T follicular helper cell (primary cell): ENCODE results near the gene CORO2A.

Source experiments
- DNase-seq: peaks from one replicate; pipeline ENCODE4 v3.0.0-alpha.2; 2020; ENCODE audit warnings: low read depth

The CORO2A gene

DNA sequence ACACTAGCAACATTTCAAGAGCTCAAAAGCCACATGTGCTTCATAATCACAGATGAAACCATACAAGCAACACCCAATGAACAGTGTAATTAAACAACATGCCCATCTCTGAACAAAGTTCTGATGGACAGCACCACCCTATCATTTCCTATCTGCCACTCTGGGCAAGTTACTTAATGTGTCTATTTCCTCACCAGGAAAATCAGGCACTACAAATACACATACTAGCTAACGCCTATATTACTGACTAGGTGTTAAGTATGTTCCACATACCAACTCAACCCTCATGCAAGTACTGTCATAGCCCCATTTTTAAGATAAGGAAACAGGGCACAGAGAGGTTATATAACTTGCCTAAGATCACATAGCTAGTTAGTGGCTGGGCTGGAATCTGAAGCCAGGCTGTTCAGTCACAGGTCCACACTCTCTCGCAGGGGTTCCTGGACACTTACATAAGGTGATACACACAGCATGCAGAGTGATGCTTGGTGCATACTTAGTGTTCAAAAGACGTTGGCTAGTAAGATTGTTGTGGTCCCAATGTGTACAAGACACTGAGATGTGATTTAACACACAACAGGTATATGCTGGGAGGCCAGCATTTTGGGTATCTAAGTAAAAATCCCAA is 24.2 kb downstream of the CORO2A start:
- DNase-seq: no peak

DNA sequence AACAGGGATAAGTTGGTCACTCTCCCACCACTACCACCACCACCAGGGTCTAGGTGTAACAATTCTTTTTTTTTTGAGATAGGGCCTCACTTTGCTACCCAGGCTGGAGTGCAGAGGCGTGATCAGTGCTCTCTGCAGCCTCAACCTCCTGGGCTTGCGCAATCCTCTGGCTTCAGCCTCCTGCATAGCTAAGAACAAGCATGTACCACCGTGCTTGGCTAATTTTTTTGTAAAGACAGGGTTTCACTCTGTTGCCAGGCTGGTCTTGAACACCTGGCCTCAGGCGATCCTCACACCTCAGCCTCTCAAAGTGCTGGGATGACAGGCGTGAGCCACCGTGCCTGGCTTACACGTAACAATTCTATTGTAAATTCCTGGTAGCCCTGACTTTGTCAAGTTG is 27.5 kb downstream of the CORO2A start:
- DNase-seq: no peak

DNA sequence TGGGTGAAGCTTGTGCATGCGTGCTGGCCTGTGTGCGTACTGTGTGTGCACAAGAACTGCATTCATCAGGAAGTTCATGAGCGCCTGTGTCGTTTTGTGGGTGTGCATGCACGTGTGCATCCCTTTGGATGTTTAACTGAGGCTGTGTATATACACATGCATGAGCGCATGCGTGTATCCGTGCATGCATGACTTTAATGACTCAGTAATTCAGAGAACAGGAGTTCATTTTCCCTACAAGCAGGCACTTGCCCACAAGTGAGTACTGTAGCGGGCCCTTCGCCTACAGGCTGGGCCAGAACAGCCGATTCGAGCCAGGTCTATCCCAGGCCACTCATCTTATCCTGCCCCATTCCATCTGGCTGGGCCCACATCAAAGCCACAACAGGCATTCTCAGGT is 29.8 kb downstream of the CORO2A start:
- no peak for DNase-seq

DNA sequence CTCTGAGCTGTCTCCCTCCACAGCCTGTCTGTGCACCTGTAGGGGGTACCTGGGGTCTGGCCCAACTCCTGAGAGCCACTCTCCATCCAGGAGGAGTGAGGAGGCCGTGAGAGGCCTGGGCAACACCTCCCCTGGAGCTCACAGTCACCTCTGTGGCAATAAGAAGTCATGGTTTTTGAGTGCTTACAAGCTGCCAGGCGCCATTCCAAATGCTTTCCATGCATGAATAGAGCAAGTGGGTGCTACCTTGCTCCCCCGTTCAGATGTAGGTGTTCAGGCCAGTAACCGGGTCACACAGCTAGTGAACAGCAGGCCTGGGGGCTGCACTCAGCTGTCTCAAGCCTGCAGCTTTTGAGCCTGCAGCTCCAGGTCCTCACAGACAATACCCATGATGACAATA is 30.6 kb downstream of the CORO2A start:
- DNase-seq: no peak

DNA sequence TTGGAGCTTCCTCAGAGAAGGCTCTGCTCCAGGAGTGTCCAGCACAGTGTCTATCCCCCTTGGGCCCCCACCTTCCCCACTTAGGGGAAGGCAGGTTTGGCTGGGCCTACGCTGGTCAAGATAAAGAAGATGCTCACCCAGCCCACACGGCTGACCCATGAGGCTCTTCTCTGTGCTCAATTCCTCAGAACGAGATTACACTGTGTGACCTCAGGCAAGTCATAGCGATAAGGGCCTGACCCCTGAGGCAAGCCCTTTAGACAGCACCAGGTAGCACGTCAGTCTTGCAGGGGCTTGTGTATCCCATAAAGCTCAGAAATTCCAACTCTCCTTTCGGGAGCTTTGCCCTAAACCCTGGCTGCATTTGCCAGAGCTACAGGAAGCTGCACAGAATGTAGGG is 32.6 kb downstream of the CORO2A start:
- no peak for DNase-seq

DNA sequence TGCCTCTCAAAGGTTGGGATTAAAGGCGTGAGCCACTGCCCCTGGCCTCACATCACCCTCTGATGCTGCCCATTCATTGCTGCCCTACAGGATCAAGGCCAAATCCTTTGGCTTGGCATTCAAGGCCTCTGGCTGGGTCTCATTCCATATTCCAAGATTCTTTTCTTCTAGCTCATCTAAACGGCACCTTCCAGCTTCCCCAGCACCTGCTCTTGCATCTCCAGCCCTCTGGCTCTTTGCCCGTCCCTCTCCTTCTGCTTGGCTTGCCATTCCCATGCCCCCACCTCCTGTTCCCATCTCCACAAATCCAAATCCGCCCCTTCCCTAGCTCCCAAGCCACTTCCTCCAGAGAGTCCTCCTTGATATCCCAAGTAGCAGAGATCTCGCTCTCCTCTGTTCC is 33.1 kb downstream of the CORO2A start:
- DNase-seq: no peak

DNA sequence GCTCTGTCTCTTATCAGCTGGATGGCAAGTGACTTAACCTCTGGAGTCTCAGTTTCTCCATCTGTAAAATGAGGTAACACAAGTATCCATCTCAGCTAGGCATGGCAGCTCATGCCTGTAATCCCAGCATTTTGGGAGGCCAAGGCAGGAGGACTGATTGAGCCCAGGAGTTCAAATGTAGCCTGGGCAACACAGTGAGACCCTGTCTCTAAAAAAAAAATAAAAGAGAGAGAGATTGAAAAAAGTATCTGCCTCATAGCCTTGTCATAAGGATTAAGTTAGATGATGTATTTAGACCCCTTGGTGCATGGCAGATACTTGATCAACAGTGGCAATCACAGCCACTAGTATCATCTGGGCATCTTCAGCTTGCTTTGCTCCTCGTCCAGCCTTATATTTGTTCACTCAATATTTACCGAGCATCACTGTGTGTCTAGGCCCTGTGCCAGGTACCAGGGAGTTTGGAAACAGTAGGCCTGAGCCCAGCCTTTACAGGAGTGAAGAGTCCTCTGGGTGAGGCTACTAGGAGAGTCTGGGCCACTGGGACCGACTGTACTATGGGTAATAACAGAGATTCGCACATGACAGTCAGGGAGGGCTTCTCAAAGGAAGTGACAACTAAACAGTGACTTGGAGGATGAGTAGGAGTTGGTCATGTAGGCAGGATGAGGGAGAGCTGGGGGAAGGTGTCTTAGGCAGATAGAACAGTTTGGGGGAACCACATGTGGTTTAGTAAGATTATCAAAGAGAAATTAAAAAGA is 34.2 kb downstream of the CORO2A start:
- no peak for DNase-seq

DNA sequence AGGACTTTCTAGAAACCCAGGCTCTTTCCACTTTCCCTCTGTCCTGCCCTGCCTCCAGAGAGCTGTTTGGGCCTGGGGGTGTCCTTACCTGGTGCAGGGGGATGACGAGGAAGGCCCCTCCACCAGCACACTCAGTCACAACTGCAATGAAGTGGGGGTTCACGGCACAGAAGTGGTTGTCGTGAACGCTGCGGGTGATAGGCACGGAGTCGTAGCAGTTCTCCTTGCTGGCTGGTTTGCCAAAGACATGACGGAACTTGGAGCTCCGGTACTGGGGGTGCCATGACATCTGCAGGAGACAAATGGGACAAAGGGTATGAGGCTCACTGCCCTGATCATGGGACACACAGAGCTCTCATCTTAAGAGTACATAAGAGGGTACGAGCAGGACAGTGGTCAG is 35.1 kb downstream of the CORO2A start:
- no peak for DNase-seq

DNA sequence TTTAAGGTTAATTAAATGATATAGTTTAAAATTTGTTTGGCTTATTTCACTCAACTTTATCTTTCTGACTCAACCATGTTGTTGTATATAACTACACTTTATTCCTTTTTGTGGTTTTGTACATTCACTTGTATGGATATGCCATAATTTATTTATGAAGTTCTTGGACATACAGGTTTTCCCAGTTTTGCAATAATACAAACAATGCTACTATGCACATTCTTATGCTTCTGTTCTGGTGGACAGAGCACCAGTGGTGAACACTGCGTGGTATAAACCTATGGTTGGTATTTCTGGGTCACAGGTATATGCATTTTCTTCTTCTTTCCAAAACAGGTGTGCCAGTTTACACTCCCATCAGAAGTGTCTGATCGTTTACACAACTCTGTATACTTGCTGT is 37.8 kb downstream of the CORO2A start:
- no peak for DNase-seq

DNA sequence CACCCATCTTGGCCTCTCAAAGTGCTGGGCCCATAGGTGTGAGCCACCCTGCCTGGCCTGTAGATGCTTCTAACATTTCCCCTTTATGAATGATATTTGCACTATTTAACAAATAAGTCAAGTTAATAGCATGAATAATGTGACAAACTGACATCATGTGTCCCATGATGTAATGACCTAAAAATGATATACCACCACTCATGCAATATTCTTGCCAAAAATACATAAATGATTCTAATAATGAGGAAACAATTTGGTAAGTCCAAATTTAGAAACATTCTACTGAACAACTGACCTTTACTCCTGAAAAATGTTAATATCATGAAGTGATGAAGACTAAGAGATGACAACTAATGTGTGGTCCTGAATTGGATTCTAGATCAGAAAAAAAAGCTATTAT is 39.9 kb downstream of the CORO2A start:
- no peak for DNase-seq

DNA sequence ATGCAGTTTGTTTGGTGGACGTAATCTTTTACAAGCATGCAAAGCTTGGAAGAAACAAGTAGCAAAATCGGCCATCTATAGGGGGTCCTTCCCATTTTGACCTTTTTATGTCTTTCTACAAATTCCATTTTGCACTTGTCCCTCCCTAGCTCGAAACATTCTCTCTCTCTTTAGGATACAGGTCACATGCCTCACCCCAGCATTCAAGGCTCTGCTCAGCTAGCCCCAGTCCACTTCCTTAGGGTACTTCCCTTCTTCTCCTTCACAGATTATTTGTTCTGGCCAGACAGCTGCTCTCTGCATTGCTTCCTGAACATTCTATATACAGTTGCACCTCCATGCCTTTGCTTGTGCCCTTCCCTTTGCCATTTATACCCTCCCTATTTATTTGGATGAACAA is 41.7 kb downstream of the CORO2A start:
- no peak for DNase-seq

DNA sequence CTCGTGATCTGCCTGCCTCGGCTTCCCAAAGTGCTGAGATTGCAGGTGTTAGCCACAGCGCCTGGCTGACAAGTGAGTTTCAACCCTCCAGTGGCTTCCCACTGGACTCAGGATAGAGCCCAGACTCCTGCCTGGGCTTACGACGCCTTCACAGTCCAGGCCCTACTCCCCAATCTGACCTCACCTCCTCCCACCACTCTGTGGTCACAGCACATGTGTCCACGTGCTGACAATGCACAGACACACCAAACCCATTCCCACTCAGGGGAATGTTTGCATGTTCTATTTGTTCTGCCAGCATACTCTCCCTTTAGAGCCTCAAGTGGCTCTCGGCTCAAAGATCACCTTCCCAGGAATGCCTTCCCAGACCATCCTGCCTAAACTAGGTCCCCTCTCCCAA is 42.3 kb downstream of the CORO2A start:
- no peak for DNase-seq

DNA sequence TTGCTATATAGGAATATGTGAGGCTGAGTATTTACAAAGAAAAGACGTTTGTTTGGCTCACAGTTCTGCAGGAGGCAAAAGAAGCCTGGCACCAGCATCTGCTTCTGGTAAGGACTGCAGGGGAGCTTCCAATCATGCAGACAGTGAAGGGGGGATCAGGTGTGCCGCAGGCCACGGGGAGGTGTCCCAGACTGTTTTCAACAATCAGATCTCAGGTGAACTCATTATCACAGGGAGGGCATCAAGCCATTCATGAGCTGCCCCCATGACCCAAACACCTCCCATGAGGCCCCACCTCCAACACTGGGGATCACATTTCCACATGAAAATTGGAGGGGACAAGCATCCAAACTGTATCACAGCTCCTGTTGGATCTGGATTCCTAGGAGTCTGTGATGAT is 43.0 kb downstream of the CORO2A start:
- DNase-seq: no peak

DNA sequence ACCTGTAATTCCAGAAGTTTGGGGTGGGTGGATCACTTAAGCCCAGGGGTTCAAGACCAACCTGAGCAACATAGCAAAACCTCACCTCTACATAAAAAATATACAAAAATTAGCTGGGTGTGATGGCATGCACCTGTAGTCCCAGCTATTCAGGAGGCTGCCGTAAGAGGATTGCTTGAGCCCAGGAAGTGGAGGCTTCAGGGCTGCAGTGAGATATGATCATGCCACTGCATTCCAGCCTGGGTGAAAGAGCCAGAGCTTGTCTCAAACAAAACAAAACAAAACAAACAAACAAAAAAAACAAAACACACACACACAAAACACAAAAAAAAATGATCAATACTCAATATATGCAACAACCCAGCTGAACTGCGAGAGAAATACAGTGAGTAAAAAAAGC is 44.0 kb downstream of the CORO2A start:
- no peak for DNase-seq

DNA sequence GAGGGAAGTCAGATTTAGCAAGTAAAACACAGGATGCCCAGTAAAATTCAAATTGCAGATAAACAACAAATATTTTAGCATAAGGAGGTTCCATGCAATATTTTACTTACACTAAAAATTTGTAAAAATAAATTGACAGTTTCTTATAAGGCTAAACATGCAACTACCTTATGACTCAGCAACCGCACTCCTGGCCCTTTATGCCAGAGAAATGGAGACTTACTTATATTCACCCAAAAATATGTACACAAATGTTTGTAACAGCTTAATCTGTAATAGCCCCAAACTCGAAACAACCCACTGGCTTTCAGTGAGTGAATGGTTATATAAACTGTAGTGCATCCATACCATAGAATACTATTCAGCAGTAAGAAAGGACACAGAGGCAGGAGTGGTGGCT is 44.9 kb downstream of the CORO2A start:
- DNase-seq: no peak

DNA sequence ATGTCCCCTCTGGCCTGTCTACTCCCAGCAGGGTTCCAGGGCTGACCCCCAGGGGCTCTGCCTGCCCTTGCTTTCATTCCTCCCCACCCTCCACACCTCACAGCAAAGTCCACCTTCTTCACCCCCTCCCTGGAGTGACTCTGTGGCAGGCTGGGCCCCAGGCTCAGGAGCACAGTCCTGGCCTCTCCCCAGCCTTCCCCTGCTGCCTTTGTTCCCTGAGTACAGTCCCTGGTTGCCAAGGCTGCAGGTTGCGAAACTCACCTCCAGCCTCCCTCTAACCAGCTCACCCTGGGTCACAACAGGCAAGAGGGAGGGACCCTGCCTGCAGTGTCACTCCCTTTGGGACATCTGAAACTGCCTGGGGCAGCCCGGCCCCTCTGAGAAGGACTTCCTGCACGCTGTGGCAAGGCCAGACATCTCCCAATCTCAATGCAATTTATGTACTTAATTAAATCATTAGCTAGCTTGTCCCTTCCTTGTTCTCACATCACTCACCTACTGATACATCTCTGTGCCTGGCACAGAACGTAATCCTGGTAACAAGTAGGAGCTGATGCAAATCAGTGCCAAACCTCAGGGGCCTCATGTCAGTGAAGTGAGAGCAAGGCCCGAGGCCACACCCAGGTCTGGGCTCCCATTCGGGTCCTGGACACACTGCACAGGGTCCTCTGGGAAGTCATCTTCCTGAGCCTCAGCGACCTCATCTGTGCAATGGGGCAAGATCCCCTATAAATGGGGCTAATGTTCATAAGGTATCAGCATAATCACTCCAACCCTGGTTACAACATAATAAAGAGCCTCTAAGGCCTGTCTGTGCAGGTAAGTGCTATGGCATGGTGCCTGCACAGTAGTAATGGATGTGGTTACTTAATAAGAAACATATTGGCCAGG is 46.1 kb downstream of the CORO2A start:
- DNase-seq: no peak

DNA sequence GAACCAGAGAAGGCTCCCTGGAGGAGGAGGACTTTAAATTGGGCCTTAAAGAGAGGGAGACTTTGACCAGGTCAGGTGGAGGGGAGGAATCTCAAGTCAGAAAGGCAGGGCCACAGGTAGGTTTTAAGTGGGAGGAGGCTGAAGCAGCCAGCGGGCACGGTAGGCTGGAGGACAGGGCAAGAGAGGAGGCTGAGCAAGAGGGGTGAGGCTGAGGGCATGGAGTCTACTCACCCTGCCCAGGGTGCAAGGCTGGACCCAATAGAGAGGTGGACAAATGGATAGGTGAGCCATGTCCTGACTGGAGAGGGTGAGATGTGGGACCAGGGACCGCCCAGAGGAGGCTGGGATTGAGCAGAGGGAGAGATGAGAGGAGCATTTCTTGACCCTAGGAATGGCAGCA is 47.8 kb downstream of the CORO2A start:
- no peak for DNase-seq

DNA sequence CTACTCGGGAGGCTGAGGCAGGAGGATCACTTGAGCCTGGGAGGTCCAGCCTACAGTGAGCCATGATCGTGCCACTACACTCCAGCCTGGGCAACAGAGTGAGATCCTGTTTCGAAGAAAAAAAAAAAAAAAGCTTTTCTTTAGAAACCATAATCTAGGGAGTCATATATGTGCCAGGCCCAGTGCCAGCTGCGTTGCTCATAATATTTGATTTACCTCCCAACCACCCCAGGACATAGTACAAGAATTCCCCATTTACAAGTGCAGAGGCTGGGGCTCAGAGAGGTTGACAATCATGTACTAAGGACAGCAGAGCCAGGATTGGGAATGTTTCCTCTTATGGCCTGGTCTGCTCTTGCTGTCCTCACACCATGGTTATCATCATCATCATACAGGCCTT is 48.4 kb downstream of the CORO2A start:
- no peak for DNase-seq

DNA sequence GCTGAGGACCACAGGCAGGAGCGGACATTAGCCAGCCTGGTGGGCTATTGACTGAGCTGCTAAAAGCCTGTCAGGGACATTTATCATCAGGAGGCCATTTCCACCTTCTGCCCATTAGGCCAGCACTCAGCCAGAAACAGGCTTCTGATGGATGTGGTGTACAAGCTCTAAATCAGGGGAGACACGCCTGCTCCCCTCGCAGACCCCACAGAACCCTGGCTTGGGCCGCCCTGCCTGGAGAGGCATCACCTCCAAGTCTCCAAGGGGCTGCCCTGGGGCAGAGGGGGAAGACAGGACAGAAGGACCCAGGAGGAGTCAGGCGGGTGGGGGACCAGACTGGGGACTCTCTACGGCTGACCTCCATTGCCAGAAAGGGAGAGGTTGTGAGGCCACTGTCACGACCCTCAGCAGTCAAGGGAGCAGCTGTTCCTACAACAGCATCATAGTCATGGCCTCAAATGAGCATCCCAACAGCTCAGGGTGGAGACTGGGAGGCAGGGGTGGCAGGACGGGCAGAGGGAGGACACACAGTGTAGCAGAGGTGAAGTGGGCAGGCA is 49.4 kb downstream of the CORO2A start:
- no peak for DNase-seq

DNA sequence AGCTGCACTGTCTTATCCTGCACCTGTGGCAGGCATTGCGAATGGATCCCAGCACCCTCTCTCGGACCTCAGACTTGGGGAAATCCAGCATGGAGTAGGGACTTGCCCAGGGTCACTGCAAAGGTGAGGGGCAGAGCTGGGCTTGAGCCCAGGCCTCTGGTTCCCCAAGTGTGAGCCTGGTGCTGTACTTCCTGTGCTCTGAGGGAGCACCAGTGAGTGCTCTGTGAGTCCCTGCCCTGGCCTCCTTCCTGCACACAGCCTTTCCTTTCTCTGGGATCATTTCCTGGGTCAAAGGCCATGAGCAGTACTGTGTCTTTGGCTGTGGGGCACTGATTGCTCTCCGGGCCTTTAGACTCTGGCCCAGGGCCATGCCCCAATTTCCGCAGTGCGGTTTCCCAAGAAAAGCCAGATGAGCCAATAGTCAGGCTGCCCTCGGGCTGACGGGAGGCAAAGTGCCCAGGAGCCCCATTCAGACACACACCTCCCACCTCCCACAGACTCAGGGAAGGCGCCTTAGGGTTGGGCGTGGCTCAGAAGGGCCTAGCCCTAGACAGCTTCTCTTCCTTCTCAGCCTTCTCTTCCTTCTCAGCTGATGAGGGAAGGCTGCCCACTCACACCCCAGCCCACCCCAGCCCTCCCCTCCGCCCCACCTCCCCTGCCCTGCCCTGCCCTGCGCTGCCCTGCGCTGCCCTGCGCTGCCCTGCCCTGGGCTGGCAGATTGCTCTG is 50.1 kb downstream of the CORO2A start:
- DNase-seq: no peak

DNA sequence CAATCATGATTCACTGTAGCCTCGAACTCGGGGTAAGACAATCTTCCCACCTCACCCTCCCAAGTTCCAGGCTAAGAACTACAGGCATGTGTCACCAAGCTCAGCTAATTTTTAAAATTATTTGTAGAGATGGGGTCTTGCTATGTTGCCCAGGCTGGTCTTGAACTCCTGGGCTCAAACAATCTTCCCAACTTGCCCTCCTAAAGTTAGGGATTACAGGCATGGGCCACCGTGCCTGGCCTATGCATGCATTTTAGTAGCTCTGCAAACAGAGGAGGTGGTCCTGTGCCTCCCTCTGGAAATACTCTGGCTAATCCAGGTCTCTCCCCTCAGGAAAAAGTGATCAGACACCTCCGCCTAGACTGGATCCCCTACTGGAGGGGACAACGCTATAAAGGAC is 51.9 kb downstream of the CORO2A start:
- no peak for DNase-seq

DNA sequence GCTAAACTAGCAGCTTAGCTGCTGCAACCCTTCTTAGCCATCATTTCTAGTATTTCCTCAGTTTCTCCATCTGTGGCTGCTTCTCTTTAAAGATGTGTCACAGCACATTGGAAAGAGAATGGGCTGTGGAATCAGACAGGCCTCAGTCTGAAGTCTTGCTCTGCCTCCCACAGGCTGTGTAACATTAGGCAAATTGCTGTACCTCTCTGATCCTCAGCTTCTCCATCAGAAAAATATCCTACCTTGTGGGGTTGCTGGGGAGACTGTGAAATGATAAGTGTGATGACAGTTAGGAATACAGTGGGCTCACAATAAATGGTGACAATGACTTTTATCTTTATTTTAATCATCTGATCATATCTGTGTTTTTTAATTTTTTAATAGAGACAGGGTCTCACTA is 55.9 kb downstream of the CORO2A start:
- no peak for DNase-seq
